H1 (cell line): ENCODE data around the gene UBASH3A. TPM values are rescaled to one million over a fixed set of nuclear protein-coding genes. Genes with fewer than 3 reads are reported as not detected.

Experiments
- CTCF ChIA-PET: fragments of 300-600 bp; sonication (Branson Sonifier 250); formaldehyde crosslinking; loops from one replicate; lab custom pipeline; 2021; ENCODE audit not compliant: partially characterized antibody; lab: Charles Lee
- POLR2A ChIA-PET: fragments of 300-600 bp; sonication (Branson Sonifier 250); formaldehyde crosslinking; loops from one replicate; lab custom pipeline; 2021; ENCODE audit warnings: inconsistent platforms; ENCODE audit not compliant: partially characterized antibody; lab: Charles Lee
- DNase-seq, 2 experiments: peaks; one replicate each; pipeline versions ENCODE4 v3.0.0 to v3.0.0-alpha.2; 2010 to 2022; ENCODE audit warnings: low spot score in 2 of 2, low read depth in 1 of 2, mixed read lengths in 1 of 2
- FAIRE-seq: peaks from 2 replicates; lab custom pipeline; 2011; peaks lifted over from hg19 to GRCh38; lab: Jason Lieb, UNC
- H2AFZ ChIP-seq: 2 replicates; pipeline ENCODE4 v1.8.1; 2012; ENCODE audit warnings: low read length, inconsistent platforms
- H2AK5ac ChIP-seq: 2 replicates; pipeline ENCODE4 v1.6.1; 2013; ENCODE audit warnings: low read depth, low read length
- H2BK120ac ChIP-seq: replicated peaks from 2 replicates; pipeline ENCODE3; 2013; ENCODE audit warnings: low read depth, low read length, inconsistent platforms
- H2BK12ac ChIP-seq: 2 replicates; pipeline ENCODE4 v1.6.1; 2013; ENCODE audit warnings: low read depth, low read length
- H2BK15ac ChIP-seq: 2 replicates; pipeline ENCODE4 v1.6.1; 2013; ENCODE audit warnings: low read length
- H2BK20ac ChIP-seq: 2 replicates; pipeline ENCODE4 v1.6.1; 2013; ENCODE audit warnings: low read length
- H2BK5ac ChIP-seq: 2 replicates; pipeline ENCODE4 v1.6.1; 2013; ENCODE audit warnings: low read depth, low read length
- H3K14ac ChIP-seq: 2 replicates; pipeline ENCODE4 v1.6.1; 2013; ENCODE audit warnings: inconsistent platforms; ENCODE audit not compliant: insufficient read length
- H3K18ac ChIP-seq: 2 replicates; pipeline ENCODE4 v1.6.1; 2013; ENCODE audit warnings: low read length; ENCODE audit errors: extremely low read depth
- H3K23ac ChIP-seq: 2 replicates; pipeline ENCODE4 v1.6.1; 2013; ENCODE audit warnings: inconsistent platforms; ENCODE audit not compliant: insufficient read length
- H3K23me2 ChIP-seq: 2 replicates; pipeline ENCODE4 v1.6.1; 2013; ENCODE audit warnings: low read depth, low read length
- H3K27ac ChIP-seq: 2 replicates; pipeline ENCODE4 v1.6.1; 2011; ENCODE audit warnings: low read depth, low read length, inconsistent platforms
- H3K27me3 ChIP-seq, 4 experiments: replicated peaks in 1 of 4; 1 replicate in 1 of 4; 2 replicates in 3 of 4; pipeline versions ENCODE4 v1.6.1 to v1.8.1; 2011 to 2013; ENCODE audit warnings: low read length in 3 of 4, mild to moderate bottlenecking in 3 of 4, inconsistent platforms in 2 of 4, mixed read lengths in 2 of 4, moderate library complexity in 1 of 4; ENCODE audit not compliant: control insufficient read depth in 3 of 4, insufficient read depth in 3 of 4; ENCODE audit errors: extremely low read depth in 1 of 4
- H3K36me3 ChIP-seq, 4 experiments: 2 replicates each; pipeline versions ENCODE4 v1.6.1 to v1.8.1; 2011 to 2013; ENCODE audit warnings: mild to moderate bottlenecking in 4 of 4, low read length in 3 of 4, moderate library complexity in 2 of 4, control low read depth in 1 of 4, inconsistent platforms in 1 of 4; ENCODE audit not compliant: insufficient read depth in 4 of 4, control insufficient read depth in 2 of 4
- H3K4ac ChIP-seq: replicated peaks from 2 replicates; pipeline ENCODE3; 2013; ENCODE audit warnings: low read length, low read depth, mixed read lengths, inconsistent platforms; ENCODE audit not compliant: insufficient read length
- H3K4me1 ChIP-seq, 4 experiments: replicated peaks in 1 of 4; 1 replicate in 1 of 4; 2 replicates in 3 of 4; pipeline versions ENCODE4 v1.6.1 to v1.8.1; 2011 to 2013; ENCODE audit warnings: low read length in 3 of 4, inconsistent platforms in 2 of 4, mixed read lengths in 1 of 4; ENCODE audit not compliant: insufficient read depth in 4 of 4, control insufficient read depth in 3 of 4
- H3K4me2 ChIP-seq, 2 experiments: 2 replicates each; pipeline versions ENCODE4 v1.6.1 to v1.8.1; 2011 to 2013; ENCODE audit warnings: low read depth in 2 of 2, low read length in 2 of 2, control low read depth in 1 of 2, inconsistent platforms in 1 of 2, mild to moderate bottlenecking in 1 of 2; ENCODE audit not compliant: insufficient read depth in 1 of 2
- H3K4me3 ChIP-seq, 4 experiments: fragments of 200-600, 300-600 bp in 1 of 4; sonication (generic), shearing (Covaris generic), sonication (Bioruptor Twin) in 1 of 4; 2 replicates each; pipeline versions ENCODE4 v1.5.1 to v1.8.1; 2011 to 2016; ENCODE audit warnings: low read length in 4 of 4, low read depth in 3 of 4, control low read depth in 2 of 4, inconsistent platforms in 2 of 4, mild to moderate bottlenecking in 2 of 4, mixed read lengths in 1 of 4, moderate library complexity in 1 of 4; ENCODE audit not compliant: insufficient read depth in 2 of 4; ENCODE audit errors: extremely low read depth in 1 of 4
- H3K56ac ChIP-seq: replicated peaks from 2 replicates; pipeline ENCODE3; 2013; ENCODE audit warnings: low read depth, mild to moderate bottlenecking, mixed read lengths, low read length, inconsistent platforms; ENCODE audit not compliant: insufficient read length
- H3K79me1 ChIP-seq: 2 replicates; pipeline ENCODE4 v1.6.1; 2013; ENCODE audit warnings: low read depth, low read length, control low read depth
- H3K79me2 ChIP-seq, 2 experiments: 2 replicates each; pipeline versions ENCODE4 v1.6.1 to v1.8.1; 2012 to 2013; ENCODE audit warnings: low read length in 2 of 2, mild to moderate bottlenecking in 2 of 2, inconsistent platforms in 1 of 2; ENCODE audit not compliant: insufficient read depth in 2 of 2, control insufficient read depth in 1 of 2
- H3K9ac ChIP-seq, 4 experiments: replicated peaks in 1 of 4; 1 replicate in 1 of 4; 2 replicates in 3 of 4; pipeline versions ENCODE4 v1.6.1 to v1.8.1; 2011 to 2013; ENCODE audit warnings: low read depth in 3 of 4, low read length in 3 of 4, control low read depth in 2 of 4, mild to moderate bottlenecking in 2 of 4, moderate library complexity in 2 of 4, inconsistent platforms in 1 of 4; ENCODE audit errors: extremely low read depth in 1 of 4
- H3K9me3 ChIP-seq, 2 experiments: 2 replicates each; pipeline versions ENCODE4 v1.6.1 to v1.8.1; 2012 to 2013; ENCODE audit warnings: mild to moderate bottlenecking in 2 of 2, moderate library complexity in 2 of 2, control low read depth in 1 of 2, inconsistent platforms in 1 of 2, low read depth in 1 of 2, low read length in 1 of 2, mixed read lengths in 1 of 2; ENCODE audit not compliant: insufficient read depth in 2 of 2
- H4K20me1 ChIP-seq, 2 experiments: replicated peaks in 1 of 2; 2 replicates each; pipeline versions ENCODE3 to v1.8.1; 2011 to 2013; ENCODE audit warnings: inconsistent platforms in 2 of 2, low read length in 2 of 2, mild to moderate bottlenecking in 1 of 2; ENCODE audit not compliant: insufficient read depth in 2 of 2, control insufficient read depth in 1 of 2
- H4K5ac ChIP-seq: 2 replicates; pipeline ENCODE4 v1.6.1; 2013; ENCODE audit warnings: low read length, low read depth, mixed read lengths, inconsistent platforms; ENCODE audit not compliant: insufficient read length
- H4K8ac ChIP-seq: 2 replicates; pipeline ENCODE4 v1.8.0; 2013; ENCODE audit warnings: mild to moderate bottlenecking, moderate library complexity, low read length, inconsistent platforms; ENCODE audit not compliant: insufficient read depth; ENCODE audit errors: extremely low read depth
- H4K91ac ChIP-seq: replicated peaks from 2 replicates; pipeline ENCODE3; 2013; ENCODE audit warnings: low read length, mixed read lengths, inconsistent platforms; ENCODE audit not compliant: insufficient read length
- CHD2 ChIP-seq: IDR thresholded peaks from 2 replicates; pipeline ENCODE4 v1.6.1; 2012; ENCODE audit warnings: low read length, improper control_type of control experiment
- EZH2 ChIP-seq: fragments of 200-600 bp; sonication (generic); IDR thresholded peaks from 2 replicates; pipeline ENCODE4 v1.7.1; 2012; ENCODE audit warnings: low read depth, mild to moderate bottlenecking, moderate library complexity, low read length, inconsistent platforms; ENCODE audit not compliant: severe bottlenecking
- MAX ChIP-seq: IDR thresholded peaks from 2 replicates; pipeline ENCODE4 v1.6.1; 2012; ENCODE audit warnings: inconsistent platforms
- SAP30 ChIP-seq: fragments of 300-600 bp; sonication (generic); IDR thresholded peaks from 2 replicates; pipeline ENCODE4 v1.7.1; 2012; ENCODE audit warnings: low read length, moderate library complexity, mild to moderate bottlenecking, inconsistent platforms; ENCODE audit not compliant: insufficient read depth, insufficient replicate concordance
- SIRT6 ChIP-seq: IDR thresholded peaks from one replicate; pipeline ENCODE4 v1.7.1; 2012; ENCODE audit warnings: low read length, inconsistent platforms
- SIX5 ChIP-seq: IDR thresholded peaks from 2 replicates; pipeline ENCODE4 v1.6.1; 2011; ENCODE audit warnings: mild to moderate bottlenecking, low read depth, low read length
- SP4 ChIP-seq: IDR thresholded peaks from 2 replicates; pipeline ENCODE4 v1.6.1; 2012; ENCODE audit warnings: low read length, inconsistent platforms
- TAF1 ChIP-seq: IDR thresholded peaks from 2 replicates; pipeline ENCODE4 v1.6.1; 2011; ENCODE audit warnings: mild to moderate bottlenecking, low read depth, low read length
- WGBS, 2 experiments: shearing (Covaris generic) in 1 of 2; methylation state at CpG; one replicate each; pipeline versions ENCODE4 v1.1.6 to v1.1.7; 2013 to 2015; ENCODE audit warnings: low lambda C conversion rate in 2 of 2, mixed read lengths in 2 of 2, inconsistent platforms in 1 of 2, low coverage in 1 of 2, missing lambda C conversion rate in 1 of 2; ENCODE audit not compliant: insufficient replicate concordance in 2 of 2, insufficient coverage in 1 of 2, insufficient read length in 1 of 2; ENCODE audit errors: extremely low coverage in 1 of 2, missing lambda C conversion rate in 1 of 2; 5-methylcytosine and 5-hydroxymethylcytosine counted together
- polyA plus RNA-seq, 7 experiments: library from polyadenylated mRNA; depleted of rRNA in 3 of 7; stranded (reverse) in 5 of 7; unstranded in 2 of 7; fragments of >200 nt in 5 of 7; fragments of 200-250 nt in 2 of 7; gene quantifications; 1 replicate in 5 of 7; 2 replicates in 1 of 7; 4 replicates in 1 of 7; pipeline versions ENCODE4 v1.2.1 to v1.2.3, GENCODE V29; 2011 to 2013; ENCODE audit warnings: missing spikeins in 2 of 7, mixed read lengths in 2 of 7
- total RNA-seq: library from RNA; stranded (reverse); fragmentation: NEBNext Ultra II Directional; extraction: Animal tissue kit (Norgen Biotek cat#: 25700); gene quantifications from 2 replicates; pipeline ENCODE4 v1.2.1, GENCODE V29; 2021

Gene UBASH3A
- total and polyA plus RNA-seq, 2 of the 8 experiments (the other 6 are each of a cell fraction or from before 2014, with no cell fraction given), result not detected

GRCh38 chr21:42409366-42409765 is 5.7 kb downstream of the UBASH3A start:
- no peak overlapping the region for H2BK5ac ChIP-seq
- no peak overlapping the region for H2BK15ac ChIP-seq
- H3K9me3 ChIP-seq, result no peaks in the 10 kb centered on the region
- H3K23me2 ChIP-seq, result peaks cover 6% of the 10 kb centered on the region
- H3K79me2 ChIP-seq, result no peaks in the 10 kb centered on the region
- no peak overlapping the region for H3K4ac ChIP-seq
- no peak overlapping the region; the same call in 1 of the 2 replicates for H3K18ac ChIP-seq
- H3K36me3 ChIP-seq, result no peaks in the 10 kb centered on the region
- TF ChIP-seq TAF1 (no peak), MAX (no peak), SIRT6 (no peak), CHD2 (no peak), SIX5 (no peak), SAP30 (no peak), SP4 (no peak), EZH2 (no peak)
- H3K27ac ChIP-seq, result no peak overlapping the region
- no peaks in the 10 kb centered on the region for H3K79me1 ChIP-seq
- no peak overlapping the region for H3K23ac ChIP-seq
- H4K5ac ChIP-seq, result no peak overlapping the region
- WGBS, 2 experiments, result 84% methylated on average over 7 of the region's 7 CpGs; no CpG with 5 or more reads in 1 of the 2 experiments
- peaks cover 0 to 3% of the 10 kb centered on the region in 2 experiments for H4K20me1 ChIP-seq
- H4K91ac ChIP-seq, result no peak overlapping the region
- H2AFZ ChIP-seq, result no peak overlapping the region
- ChIA-PET POLR2A (interaction anchor here (0.7 kb wide), 1 partner anchor 275 kb away, joined by 3 read pairs; no protein-coding TSS in a partner anchor), CTCF (interaction anchor here (0.6 to 4.2 kb wide), 6 partner anchors 21 to 85 kb away, joined by 3 to 19 read pairs (median 4); no protein-coding TSS in a partner anchor)
- H3K4me3 ChIP-seq, result no peak overlapping the region
- H3K14ac ChIP-seq, result no peak overlapping the region
- no peak overlapping the region for H2BK20ac ChIP-seq
- no peak overlapping the region for H2AK5ac ChIP-seq
- H3K4me1 ChIP-seq, result peaks cover 0 to 2% (median 0%) of the 10 kb centered on the region in 4 experiments; a peak in 1 of 7 replicates
- DNase-seq (no peak), FAIRE-seq (no peak)
- no peak overlapping the region for H4K8ac ChIP-seq
- no peak overlapping the region for H3K4me2 ChIP-seq
- H2BK12ac ChIP-seq, result no peak overlapping the region
- no peak overlapping the region for H2BK120ac ChIP-seq
- H3K27me3 ChIP-seq, result no peaks in the 10 kb centered on the region
- no peak overlapping the region for H3K56ac ChIP-seq
- no peak overlapping the region; a peak in 1 of 7 replicates for H3K9ac ChIP-seq
